HCT116 (cell line): ENCODE measurements around the gene MMD2.

ENCODE experiments used
- CEBPB ChIP-seq: IDR thresholded peaks from 2 replicates; pipeline ENCODE4 v1.6.1; 2012; ENCODE audit warnings: low read depth
- CTCF ChIP-seq, 3 experiments: fragments of 200-600 bp in 1 of 3; sonication (generic) in 1 of 3; IDR thresholded peaks in 2 of 3; conservative IDR thresholded peaks in 1 of 3; 2 replicates each; pipeline ENCODE4 v1.5.1; 2012 to 2017; ENCODE audit warnings: low read depth in 2 of 3, low read length in 2 of 3, antibody characterized with exemption in 1 of 3, borderline replicate concordance in 1 of 3, control low read depth in 1 of 3, mild to moderate bottlenecking in 1 of 3, mixed read lengths in 1 of 3, mixed run types in 1 of 3, moderate library complexity in 1 of 3; ENCODE audit not compliant: insufficient read depth in 1 of 3
- EGR1 ChIP-seq: IDR thresholded peaks from 2 replicates; pipeline ENCODE4 v1.6.1; 2012; ENCODE audit warnings: low read depth
- ELF1 ChIP-seq: IDR thresholded peaks from 2 replicates; pipeline ENCODE4 v1.6.1; 2012; ENCODE audit warnings: low read depth, borderline replicate concordance
- EZH2 ChIP-seq: fragments of 200-600 bp; sonication (generic); IDR thresholded peaks from 2 replicates; pipeline ENCODE4 v1.6.1; 2017; ENCODE audit warnings: antibody characterized with exemption, mixed run types
- EZH2phosphoT487 ChIP-seq: fragments of 200-600 bp; IDR thresholded peaks from 2 replicates; pipeline ENCODE4 v1.6.1; 2018; ENCODE audit warnings: antibody characterized with exemption, borderline replicate concordance
- JUND ChIP-seq: IDR thresholded peaks from 2 replicates; pipeline ENCODE4 v1.6.1; 2012
- MAX ChIP-seq: IDR thresholded peaks from 2 replicates; pipeline ENCODE4 v1.6.1; 2012
- POLR2A ChIP-seq: IDR thresholded peaks from 2 replicates; pipeline ENCODE4 v1.7.0; 2011; ENCODE audit warnings: borderline replicate concordance; ENCODE audit not compliant: insufficient read depth, insufficient read length; ENCODE audit errors: extremely low read depth
- POLR2AphosphoS5 ChIP-seq: IDR thresholded peaks from 2 replicates; pipeline ENCODE4 v1.6.1; 2011; ENCODE audit warnings: mild to moderate bottlenecking, low read depth, low read length, moderate library complexity
- RAD21 ChIP-seq: IDR thresholded peaks from 2 replicates; pipeline ENCODE4 v1.6.1; 2012; ENCODE audit warnings: low read depth, mild to moderate bottlenecking
- REST ChIP-seq: IDR thresholded peaks from 2 replicates; pipeline ENCODE4 v1.6.1; 2012; ENCODE audit warnings: low read depth
- SP1 ChIP-seq: IDR thresholded peaks from 2 replicates; pipeline ENCODE4 v1.6.1; 2012; ENCODE audit warnings: low read depth
- ZNF274 ChIP-seq: fragments of 200-500 bp; sonication (Bioruptor generic); IDR thresholded peaks from 2 replicates; pipeline ENCODE4 v1.6.1; 2014; ENCODE audit warnings: mild to moderate bottlenecking, low read depth, low read length, inconsistent platforms

- TF ChIP-seq EZH2 = no peak
- no peak for TF ChIP-seq MAX
- TF ChIP-seq CTCF (IDR thresholded peaks at IDR 0.05 in 2 of 3, conservative IDR thresholded peaks at IDR 0.05 in 1 of 3; ENCODE audit: borderline replicate concordance in 1 of 3, insufficient read depth in 1 of 3, low read depth in 2 of 3, low read length in 2 of 3) = no peak
- TF ChIP-seq POLR2A = no peak
- TF ChIP-seq EGR1 = no peak
- TF ChIP-seq REST = no peak
- no peak for TF ChIP-seq ZNF274
- no peak for TF ChIP-seq POLR2AphosphoS5
- no peak for TF ChIP-seq EZH2phosphoT487
- TF ChIP-seq ELF1 = no peak
- no peak for TF ChIP-seq RAD21
- no peak for TF ChIP-seq SP1
- no peak for TF ChIP-seq CEBPB
- TF ChIP-seq JUND = no peak
Observed at GRCh38 chr7:4937411-4937810, 21.6 kb downstream of the MMD2 start.
